WTC11 (cell line): ENCODE measurements around the gene MFSD11.

Experiments used
- ATF1 ChIP-seq: sonication (generic); formaldehyde crosslinking; IDR thresholded peaks from 2 replicates; pipeline ENCODE4 v1.8.1; 2023; ENCODE audit warnings: mild to moderate bottlenecking, moderate library complexity, missing genetic modification reagents
- CTCF ChIP-seq: fragments of 200-600 bp; IDR thresholded peaks from 2 replicates; pipeline ENCODE4 v1.8.0; 2022; ENCODE audit warnings: antibody characterized with exemption
- E2F4 ChIP-seq: sonication (generic); formaldehyde crosslinking; IDR thresholded peaks from 2 replicates; pipeline ENCODE4 v1.8.1; 2022; ENCODE audit warnings: low read depth, mild to moderate bottlenecking, moderate library complexity, missing genetic modification reagents, borderline replicate concordance
- KAT7 ChIP-seq: sonication (generic); formaldehyde crosslinking; IDR thresholded peaks from 2 replicates; pipeline ENCODE4 v1.8.1; 2023; ENCODE audit warnings: missing genetic modification reagents, mild to moderate bottlenecking, borderline replicate concordance
- NFE2L1 ChIP-seq: sonication (generic); formaldehyde crosslinking; IDR thresholded peaks from 2 replicates; pipeline ENCODE4 v1.8.1; 2023; ENCODE audit warnings: missing genetic modification reagents
- TEAD4 ChIP-seq: sonication (generic); formaldehyde crosslinking; IDR thresholded peaks from 2 replicates; pipeline ENCODE4 v1.8.0; 2022; ENCODE audit warnings: mild to moderate bottlenecking, missing genetic modification reagents
- USF1 ChIP-seq: sonication (generic); formaldehyde crosslinking; IDR thresholded peaks from 2 replicates; pipeline ENCODE4 v1.8.0; 2022; ENCODE audit warnings: mild to moderate bottlenecking, missing genetic modification reagents
- ZNF263 ChIP-seq: sonication (generic); formaldehyde crosslinking; IDR thresholded peaks from 2 replicates; pipeline ENCODE4 v1.8.1; 2022; ENCODE audit warnings: low read depth, mild to moderate bottlenecking, moderate library complexity, missing genetic modification reagents
- TF ChIP-seq, protein P1 (sequence below): sonication (generic); formaldehyde crosslinking; conservative IDR thresholded peaks from 2 replicates; pipeline ENCODE4 v1.8.1; 2022; ENCODE audit warnings: mild to moderate bottlenecking, missing genetic modification reagents

- no peak for TF ChIP-seq CTCF
- no peak for TF ChIP-seq USF1 (CRISPR knock-in tag)
- TF ChIP-seq TEAD4 (CRISPR knock-in tag): no peak
- TF ChIP-seq NFE2L1 (CRISPR knock-in tag): no peak
- TF ChIP-seq KAT7: no peak
- TF ChIP-seq ATF1 (CRISPR knock-in tag): no peak
- TF ChIP-seq E2F4 (CRISPR knock-in tag): no peak
- TF ChIP-seq ZNF263 (CRISPR knock-in tag): no peak
- TF ChIP-seq, protein P1, sequence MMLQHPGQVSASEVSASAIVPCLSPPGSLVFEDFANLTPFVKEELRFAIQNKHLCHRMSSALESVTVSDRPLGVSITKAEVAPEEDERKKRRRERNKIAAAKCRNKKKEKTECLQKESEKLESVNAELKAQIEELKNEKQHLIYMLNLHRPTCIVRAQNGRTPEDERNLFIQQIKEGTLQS (CRISPR knock-in tag): no peak
Observed at GRCh38 chr17:76789235-76789788, 51.4 kb downstream of the MFSD11 start.
